ENCODE measurements around the gene RAD51B.
A peak's percentile ranks its signal among the peaks of the same experiment; 100 is the strongest.

- TF ChIP-seq CTCF (tag by site-specific recombination; IDR thresholded peaks at IDR 0.05): no peak
- TF ChIP-seq ZEB2 (tag by site-specific recombination; IDR thresholded peaks at IDR 0.05): peak; percentile 67
- TF ChIP-seq ZNF239 (tag by site-specific recombination; IDR thresholded peaks at IDR 0.05): no peak
- TF ChIP-seq GLIS1 (tag by site-specific recombination; IDR thresholded peaks at IDR 0.05): peak; percentile 95
- peak; percentile 92 for TF ChIP-seq ZBTB44 (tag by site-specific recombination; IDR thresholded peaks at IDR 0.05)
- TF ChIP-seq TCF7L2 (IDR thresholded peaks at IDR 0.05; ENCODE audit: borderline replicate concordance, low read depth, low read length): no peak
- TF ChIP-seq ZNF2 (tag by site-specific recombination; IDR thresholded peaks at IDR 0.05): no peak
- TF ChIP-seq PRDM10 (tag by site-specific recombination; IDR thresholded peaks at IDR 0.05): peak; percentile 20; the same call in 1 of the 2 replicates
- no peak for TF ChIP-seq ZNF157 (tag by site-specific recombination; IDR thresholded peaks at IDR 0.05)
- TF ChIP-seq ZNF560 (tag by site-specific recombination; IDR thresholded peaks at IDR 0.05; ENCODE audit: borderline replicate concordance): no peak
- no peak for TF ChIP-seq ZNF768 (tag by site-specific recombination; IDR thresholded peaks at IDR 0.05)
- no peak; the same call in 1 of the 2 replicates for TF ChIP-seq PRDM6 (tag by site-specific recombination; IDR thresholded peaks at IDR 0.05)
- TF ChIP-seq ZNF121 (tag by site-specific recombination; IDR thresholded peaks at IDR 0.05): no peak
These were observed 728.9 kb downstream of the RAD51B start for GRCh38 chr14:68548194-68549076.

All from HEK293 (cell line).